Kidney glomerular epithelial cell (primary cell): ENCODE results near the gene ADGRL3.
"Not testable (repeated sequence)": the region's sequence is repeated elsewhere in the genome, so short reads cannot be mapped to it uniquely, and the experiment has no call there.

Experiments used
- DNase-seq: peaks from one replicate; lab custom pipeline; 2025; lab: John Stamatoyannopoulos, UW

The ADGRL3 gene

GRCh38 chr4:61205066-61205465 lies 4.9 kb downstream of the ADGRL3 start:
- DNase-seq, result no peak

- not testable (repeated sequence) for DNase-seq
These were observed 7.0 kb downstream of the ADGRL3 start for GRCh38 chr4:61207156-61207555.

GRCh38 chr4:61210186-61210939 lies 10.2 kb downstream of the ADGRL3 start:
- DNase-seq, result no peak

- no peak for DNase-seq
These were observed 11.7 kb downstream of the ADGRL3 start for GRCh38 chr4:61211781-61212180.

- DNase-seq, result no peak
These were observed 12.7 kb downstream of the ADGRL3 start for GRCh38 chr4:61212788-61213187.

GRCh38 chr4:61214680-61215079 lies 14.6 kb downstream of the ADGRL3 start:
- DNase-seq, result no peak

GRCh38 chr4:61217222-61217621 lies 17.1 kb downstream of the ADGRL3 start:
- no peak for DNase-seq

- no peak for DNase-seq
These were observed 20.4 kb downstream of the ADGRL3 start for GRCh38 chr4:61220556-61220955.

GRCh38 chr4:61223385-61223784 lies 23.3 kb downstream of the ADGRL3 start:
- DNase-seq, result no peak

- no peak for DNase-seq
These were observed 24.4 kb downstream of the ADGRL3 start for GRCh38 chr4:61224573-61224972.

GRCh38 chr4:61225656-61226055 lies 25.5 kb downstream of the ADGRL3 start:
- DNase-seq, result no peak

GRCh38 chr4:61231421-61231820 lies 31.3 kb downstream of the ADGRL3 start:
- DNase-seq, result no peak

- no peak for DNase-seq
These were observed 39.1 kb downstream of the ADGRL3 start for GRCh38 chr4:61239250-61239649.

- DNase-seq, result no peak
These were observed 43.8 kb downstream of the ADGRL3 start for GRCh38 chr4:61243962-61244361.

- DNase-seq, result no peak
These were observed 45.1 kb downstream of the ADGRL3 start for GRCh38 chr4:61245069-61245714.

- DNase-seq, result no peak
These were observed 45.9 kb downstream of the ADGRL3 start for GRCh38 chr4:61246034-61246433.

- DNase-seq, result no peak
These were observed 48.6 kb downstream of the ADGRL3 start for GRCh38 chr4:61248705-61249104.

- DNase-seq, result no peak
These were observed 51.0 kb downstream of the ADGRL3 start for GRCh38 chr4:61251129-61251528.

- no peak for DNase-seq
These were observed 54.3 kb downstream of the ADGRL3 start for GRCh38 chr4:61254406-61254805.

- DNase-seq, result no peak
These were observed 73.1 kb downstream of the ADGRL3 start for GRCh38 chr4:61273233-61273632.

GRCh38 chr4:61274286-61274685 lies 74.2 kb downstream of the ADGRL3 start:
- DNase-seq, result no peak

- DNase-seq, result no peak
These were observed 75.1 kb downstream of the ADGRL3 start for GRCh38 chr4:61275241-61275640.

GRCh38 chr4:61276029-61276428 lies 75.9 kb downstream of the ADGRL3 start:
- no peak for DNase-seq
